GM21529 (cell line): ENCODE measurements around the gene NUDT11.
A peak's percentile ranks its signal among the peaks of the same experiment; 100 is the strongest.
"Not testable (repeated sequence)": the region's sequence is repeated elsewhere in the genome, so short reads cannot be mapped to it uniquely, and the experiment has no call there.

Experiments used
- ATAC-seq: cut with Tn5 transposase; IDR thresholded peaks from one replicate; pipeline ENCODE4 v1.9.1; 2021; ENCODE audit not compliant: unreplicated experiment

Gene NUDT11

DNA sequence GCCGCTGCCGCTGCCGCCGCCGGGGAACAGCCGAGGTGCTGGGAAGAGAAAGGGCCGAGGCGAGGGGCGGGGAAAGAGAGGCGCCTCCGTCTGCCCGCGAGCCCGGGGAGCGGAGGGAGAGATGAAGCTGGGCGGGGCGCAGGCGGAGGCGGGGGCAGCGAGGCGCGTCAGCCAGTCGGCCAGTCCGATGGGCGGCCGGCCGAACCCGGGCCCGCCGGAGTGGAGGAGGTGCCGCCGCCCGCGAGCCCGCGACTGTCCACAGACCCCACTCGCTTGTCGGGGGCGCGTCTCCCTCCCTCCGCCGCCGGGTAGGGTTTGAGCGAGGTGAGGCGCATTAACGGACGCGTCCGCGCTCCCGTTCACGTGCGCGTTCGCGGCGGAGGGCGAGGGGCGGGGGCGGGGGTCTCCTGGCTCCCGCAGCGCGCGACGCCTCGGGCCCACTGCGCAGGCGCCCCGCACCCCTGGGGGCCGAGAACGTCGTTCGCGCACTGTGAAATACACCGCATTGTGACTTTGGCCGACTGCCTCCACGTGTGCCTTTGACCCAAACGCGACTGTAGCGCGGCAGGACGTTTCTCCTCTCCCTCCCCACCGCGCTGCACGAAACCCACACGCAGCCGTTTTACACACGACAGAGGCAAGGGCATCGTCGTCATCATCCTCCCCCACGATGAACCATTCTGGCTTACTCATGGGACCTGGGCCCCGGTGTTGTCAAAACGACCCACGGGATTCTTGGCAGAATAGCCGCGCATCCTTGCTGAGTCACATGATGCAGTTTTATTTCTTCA lies at the start of gene NUDT11:
TSS of gene NUDT11 (minus strand) at position 92 of the 791 bp plus-strand sequence. CDS start 148 bp downstream, outside the sequence.
- peak; percentile 58 for ATAC-seq

DNA sequence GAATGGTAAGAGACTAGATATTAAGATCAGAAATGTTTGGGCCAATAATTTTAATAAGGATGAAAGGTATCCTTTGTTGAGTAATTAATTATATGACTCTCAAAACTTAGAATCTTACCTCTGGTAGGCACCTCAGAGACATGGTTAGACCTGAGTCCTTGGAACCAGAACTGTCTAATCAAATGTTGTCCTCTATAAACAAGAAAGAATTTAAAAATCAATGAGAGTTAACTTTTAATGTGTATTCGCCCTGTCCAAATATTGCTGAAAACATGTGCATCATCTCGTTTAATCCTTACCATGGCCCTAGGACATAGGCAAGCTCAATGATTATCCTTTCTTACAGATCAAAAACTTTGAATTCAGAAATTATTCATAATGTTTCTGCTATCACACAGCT lies 24.0 kb upstream of the NUDT11 start:
- ATAC-seq: no peak

DNA sequence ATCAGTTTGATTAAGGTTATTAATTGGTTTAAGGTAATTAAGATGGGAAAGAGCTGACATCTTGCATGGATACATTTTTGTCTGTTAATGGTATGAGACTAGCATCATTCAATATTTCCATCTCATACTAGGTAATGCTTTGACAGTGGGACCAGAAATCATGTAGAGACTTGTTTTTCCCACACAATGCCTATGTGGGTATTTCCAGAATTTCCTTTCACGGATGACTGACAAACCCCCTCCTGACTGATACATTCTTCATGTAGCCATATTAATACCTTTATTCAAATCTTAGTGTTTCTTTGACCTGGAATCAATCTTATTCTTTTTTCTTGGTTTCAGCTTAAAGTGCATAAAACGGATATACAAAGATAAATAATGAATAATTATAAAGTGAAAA lies 22.7 kb upstream of the NUDT11 start:
- not testable (repeated sequence) for ATAC-seq

DNA sequence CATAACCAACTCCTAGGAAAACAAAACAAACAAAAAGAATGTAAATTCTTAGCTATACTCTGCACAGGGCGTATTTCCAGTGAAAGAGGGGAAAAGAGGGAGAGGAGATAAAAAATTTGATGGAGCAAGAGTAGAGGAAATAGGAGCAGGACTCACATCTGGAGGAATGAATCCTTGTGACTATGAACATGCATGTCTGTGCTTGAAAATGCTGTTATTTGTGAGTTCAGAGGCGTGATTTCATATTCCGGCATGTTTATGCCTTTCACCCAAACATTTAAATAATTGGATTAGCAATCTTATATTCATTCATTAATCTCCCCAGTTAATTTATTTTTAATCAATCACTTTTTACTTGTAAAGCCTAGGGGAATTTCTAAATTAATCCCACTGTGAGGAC lies 11.2 kb upstream of the NUDT11 start:
- ATAC-seq: no peak

DNA sequence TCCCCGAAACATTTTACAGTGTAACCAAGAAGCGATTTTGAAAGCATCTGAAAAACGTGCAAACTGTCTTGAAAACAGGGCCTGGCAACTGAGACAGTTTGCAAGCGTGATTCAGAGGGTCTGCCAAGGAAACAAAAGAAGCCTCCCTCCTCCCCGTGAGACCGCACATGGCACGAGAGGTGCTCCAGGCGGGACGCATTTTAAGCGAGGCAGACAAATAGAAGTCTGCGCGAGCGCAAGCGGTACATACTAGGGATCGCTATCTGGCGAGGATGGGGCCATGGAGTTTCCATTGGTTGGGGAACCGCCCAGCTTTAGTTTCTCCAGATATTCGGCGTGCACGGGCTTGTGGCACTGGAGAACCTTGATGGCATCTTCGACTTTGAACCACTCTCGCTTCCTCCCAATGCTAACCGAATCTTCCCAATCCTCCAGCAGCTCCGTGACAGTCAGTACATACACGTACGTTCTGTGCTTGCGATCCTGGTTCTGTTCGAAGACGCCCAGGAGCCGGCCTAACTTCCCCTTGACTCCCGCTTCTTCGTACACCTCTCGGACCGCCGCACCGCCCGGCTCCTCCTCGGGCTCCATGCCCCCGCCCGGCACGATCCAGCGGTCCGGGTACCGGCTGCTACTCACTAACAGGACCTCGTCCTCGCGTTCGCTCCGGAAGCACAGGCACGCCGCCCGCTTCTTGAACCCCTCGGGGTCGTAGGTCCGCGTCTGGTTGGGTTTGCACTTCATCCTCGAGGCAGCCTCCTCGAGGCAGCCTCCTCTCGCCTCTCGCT lies 497 bp downstream of the NUDT11 start:
- peak; percentile 17 for ATAC-seq

DNA sequence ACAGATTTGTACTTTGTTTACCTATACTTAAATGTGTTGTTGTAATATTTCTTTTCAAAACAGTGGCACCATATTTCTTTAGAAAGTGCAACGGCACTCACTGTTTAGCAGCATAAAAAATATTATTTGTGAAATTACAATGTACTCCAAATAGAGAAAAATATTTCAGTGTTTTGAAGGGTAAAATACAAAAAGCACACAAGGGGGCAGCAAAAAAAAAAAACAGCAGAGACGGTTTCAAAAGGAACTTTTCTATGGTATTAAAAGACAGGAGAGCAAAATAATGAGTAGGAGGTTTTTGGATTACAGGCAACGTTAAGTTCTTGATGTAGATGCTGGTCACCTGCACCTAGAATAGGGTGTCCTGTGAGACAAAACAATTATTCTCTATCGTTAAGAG lies 2.0 kb downstream of the NUDT11 start:
- no peak for ATAC-seq

DNA sequence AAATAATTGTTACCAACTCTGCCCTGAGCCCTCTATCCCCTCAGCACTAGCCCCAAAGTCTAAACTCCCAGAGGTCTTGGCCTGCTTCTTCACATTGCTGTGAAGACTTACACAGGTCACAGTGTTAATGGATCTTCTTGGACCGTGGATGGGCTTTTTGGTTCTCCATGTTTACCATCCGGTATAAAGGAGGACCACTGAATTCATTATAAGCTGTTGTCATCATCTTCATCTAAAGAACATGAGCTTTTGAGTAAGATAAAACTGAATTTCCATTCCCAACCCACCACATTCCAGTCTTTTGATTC lies 8.5 kb downstream of the NUDT11 start:
- no peak for ATAC-seq

DNA sequence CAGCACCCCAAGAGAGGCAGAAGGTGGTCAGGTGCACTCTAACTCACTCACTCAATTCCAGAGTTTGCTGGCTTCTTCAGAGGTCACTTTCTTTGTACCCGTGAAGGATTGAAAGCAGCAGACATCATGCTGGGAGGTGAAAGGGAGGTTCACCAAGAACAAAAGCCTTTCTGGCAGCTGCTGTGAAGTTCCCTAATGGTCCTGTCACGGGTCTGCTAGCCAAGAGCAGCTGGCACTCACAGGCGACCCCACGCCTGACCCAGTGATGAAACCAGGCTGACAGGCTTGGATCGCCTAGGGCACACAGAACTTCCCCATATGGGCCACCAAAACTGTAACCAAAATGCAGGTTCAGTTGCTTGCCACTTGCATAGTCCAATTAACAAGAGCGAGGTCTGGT lies 11.8 kb downstream of the NUDT11 start:
- ATAC-seq: no peak

DNA sequence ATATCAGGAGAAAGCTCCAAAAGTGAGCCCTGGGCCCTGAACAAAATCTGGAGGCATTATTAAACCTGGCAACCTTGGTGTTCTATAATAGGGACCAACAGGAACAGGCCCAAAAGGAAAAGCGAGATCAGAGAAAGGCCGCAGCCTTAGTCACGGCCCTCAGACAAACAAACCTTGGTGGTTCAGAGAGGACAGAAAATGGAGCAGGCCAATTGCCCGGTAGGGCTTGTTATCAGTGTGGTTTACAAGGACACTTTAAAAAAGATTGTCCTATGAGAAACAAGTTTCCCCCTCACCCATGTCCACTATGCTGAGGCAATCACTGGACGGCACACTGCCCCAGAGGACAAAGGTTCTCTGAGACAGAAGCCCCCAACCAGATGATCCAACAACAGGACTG lies 14.0 kb downstream of the NUDT11 start:
- not testable (repeated sequence) for ATAC-seq

DNA sequence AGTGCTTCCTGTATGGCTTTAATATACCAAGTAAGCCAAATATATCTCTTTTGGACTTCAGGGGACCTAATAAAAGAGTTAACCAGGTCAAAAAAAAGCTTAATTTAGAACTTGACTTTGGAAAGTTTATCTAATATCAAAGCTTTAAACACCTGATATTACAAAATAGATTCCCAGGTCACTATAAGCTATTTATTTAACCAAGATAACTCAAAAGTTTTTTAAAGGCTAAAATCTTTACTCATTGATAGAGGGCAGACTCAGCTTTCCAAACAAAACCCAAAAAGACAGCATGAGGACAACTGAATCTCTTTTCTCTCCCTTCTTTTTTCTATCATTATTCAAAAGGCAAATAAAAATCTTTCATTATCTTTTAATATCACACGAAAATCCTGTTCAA lies 19.5 kb downstream of the NUDT11 start:
- ATAC-seq: no peak

DNA sequence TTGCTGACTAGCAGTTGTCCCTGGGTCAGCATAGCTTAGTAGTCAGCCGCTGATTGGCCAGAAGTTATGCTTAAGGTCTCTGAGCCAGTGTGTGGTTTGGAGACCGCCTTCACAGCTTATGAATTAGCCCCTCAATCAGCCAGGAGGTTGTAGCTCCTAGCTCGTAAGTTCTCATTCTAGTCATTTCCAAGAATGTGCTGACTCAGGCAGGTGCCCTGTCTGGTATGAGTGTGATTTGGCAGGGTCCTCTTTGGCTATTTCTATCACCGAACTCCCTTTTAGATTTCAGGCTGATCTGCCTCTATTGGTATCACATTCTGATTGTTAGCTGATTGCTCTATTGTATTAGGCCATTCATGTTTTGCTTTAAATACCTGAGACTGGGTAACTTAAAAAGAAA lies 33.1 kb downstream of the NUDT11 start:
- ATAC-seq: no peak

DNA sequence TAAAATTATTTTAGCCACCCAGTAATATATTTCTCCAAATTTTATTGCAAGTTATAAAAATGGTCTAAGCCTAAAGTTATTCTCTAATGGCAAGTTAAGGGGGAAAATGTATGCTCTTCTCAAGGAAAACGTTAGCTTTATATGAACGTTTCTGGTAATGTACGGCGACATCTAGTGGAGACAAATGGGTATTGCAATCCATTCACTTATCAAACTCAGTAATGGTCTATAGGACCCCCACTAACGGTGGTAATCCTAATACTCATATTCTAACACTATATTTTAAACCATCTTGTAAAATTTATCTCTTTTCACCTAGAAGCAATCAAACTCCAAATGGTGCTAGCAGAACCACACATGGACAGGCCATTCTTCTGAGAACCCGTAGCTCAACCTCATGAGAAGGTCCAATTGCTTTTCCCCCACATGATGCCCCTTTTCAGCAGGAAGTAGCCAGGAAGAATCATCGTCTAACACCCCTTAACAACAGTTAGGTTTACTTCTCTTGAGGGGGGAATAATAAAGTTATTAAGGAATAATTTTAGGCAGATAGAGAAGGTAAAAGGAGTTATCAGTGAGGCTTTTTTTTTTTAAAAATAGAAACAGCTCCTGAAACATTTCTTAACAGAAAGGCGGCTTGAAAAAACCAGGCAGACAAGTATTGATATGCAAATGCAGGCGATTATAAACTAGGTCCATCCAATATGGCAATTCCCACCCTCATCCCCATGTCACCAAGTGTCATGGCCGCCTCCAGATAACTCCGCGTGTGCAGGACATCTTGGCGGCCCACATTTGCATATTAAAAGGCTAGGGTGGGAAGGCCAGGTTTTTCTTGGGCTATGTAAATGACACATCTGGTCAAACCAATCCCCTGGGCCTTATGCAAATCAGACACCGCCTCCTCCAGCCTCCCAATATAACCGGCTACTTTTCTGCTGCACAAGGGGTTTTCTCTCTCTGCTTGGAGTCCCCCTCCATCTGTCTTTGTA lies 35.0 kb downstream of the NUDT11 start:
- ATAC-seq: no peak

DNA sequence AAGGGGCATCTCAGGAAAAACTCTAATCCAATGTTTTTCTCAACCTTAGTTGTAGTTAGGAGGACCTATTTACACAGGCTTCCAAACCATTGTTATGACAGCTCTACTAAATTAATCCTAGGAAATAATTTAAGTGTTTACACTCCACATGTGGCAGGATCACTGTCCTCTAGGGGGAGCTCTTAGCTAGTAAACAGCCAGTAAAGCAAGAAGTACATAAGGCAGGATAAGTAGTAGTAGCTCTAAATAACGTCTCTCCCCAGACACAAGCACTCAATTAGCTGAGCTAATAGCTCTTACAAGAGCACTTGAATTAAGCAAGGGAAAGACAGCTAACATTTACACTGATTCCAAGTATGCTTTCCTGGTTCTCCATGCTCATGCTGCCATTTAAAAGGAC lies 37.3 kb downstream of the NUDT11 start:
- ATAC-seq: no peak

DNA sequence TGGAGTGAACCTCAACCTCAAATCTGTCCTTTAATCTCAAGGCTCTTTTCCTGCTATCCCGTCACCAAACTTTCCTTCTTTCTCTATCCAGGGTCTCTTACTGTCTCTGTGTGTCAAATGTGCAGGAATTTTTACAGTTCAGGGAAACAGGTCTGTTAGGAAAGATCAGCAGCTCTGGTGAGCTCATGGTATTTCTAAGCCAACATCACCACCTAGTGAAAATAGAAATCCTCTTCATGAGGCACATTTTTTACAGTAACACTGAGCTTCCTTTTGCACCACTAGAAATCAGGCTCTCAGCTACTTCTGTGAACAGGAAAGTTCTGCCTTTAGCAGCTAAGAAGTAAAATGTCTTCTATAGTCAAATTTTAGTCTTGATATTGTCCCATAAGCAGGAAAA lies 39.6 kb downstream of the NUDT11 start:
- ATAC-seq: no peak

DNA sequence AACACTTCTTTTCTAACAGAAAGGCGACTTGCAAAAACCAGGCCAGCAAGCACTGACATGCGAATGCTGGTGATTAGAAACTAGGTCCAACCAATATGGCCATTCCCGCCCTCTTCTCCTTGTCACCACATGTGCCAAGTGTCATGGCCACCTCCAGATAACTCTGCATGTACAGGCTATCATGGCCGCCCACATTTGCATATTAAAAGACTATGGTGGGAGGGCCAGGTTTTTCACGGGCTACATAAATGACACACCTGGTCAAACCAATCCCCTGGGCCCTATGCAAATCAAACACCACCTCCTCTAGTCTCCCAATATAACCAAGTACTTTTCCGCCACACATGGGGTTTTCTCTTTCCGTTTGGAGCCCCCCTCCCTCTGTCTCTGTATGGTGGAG lies 40.1 kb downstream of the NUDT11 start:
- no peak for ATAC-seq

DNA sequence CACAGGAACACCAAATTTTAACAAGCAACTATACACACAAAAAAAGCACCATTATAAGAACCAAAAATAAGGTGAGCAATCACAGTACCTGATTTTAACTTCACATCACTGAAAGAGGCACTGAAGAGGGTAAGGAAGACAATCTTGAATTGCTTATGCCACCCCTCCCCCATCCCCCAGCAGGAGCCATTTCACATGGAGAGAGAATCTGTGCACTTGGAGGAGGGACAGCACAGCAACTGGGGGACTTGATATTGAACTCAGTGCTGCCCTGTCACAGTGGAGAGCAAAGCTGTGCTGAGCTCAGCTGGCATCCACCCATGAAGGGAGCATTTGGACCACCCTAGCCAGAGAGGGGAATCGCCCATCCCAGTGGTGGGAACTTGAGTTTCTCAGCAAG lies 56.0 kb downstream of the NUDT11 start:
- no peak for ATAC-seq
